Left lung (tissue), 14 donors: ENCODE measurements around the gene PARD6G. TPM values are rescaled to one million over a fixed set of nuclear protein-coding genes. Genes with fewer than 3 reads are reported as not detected.
"Not testable (repeated sequence)": the region's sequence is repeated elsewhere in the genome, so short reads cannot be mapped to it uniquely, and the experiment has no call there.

Source experiments
- ATAC-seq: fragments of 200-7000 bp; cut with Tn5 transposase; one replicate; pipeline ENCODE4 v1.9.1; 2020; ENCODE audit warnings: moderate library complexity
- DNase-seq, 4 donors: peaks; one replicate each; pipeline ENCODE4 v3.0.0-alpha.2; 2013 to 2020
- H3K27ac ChIP-seq, 2 donors: fragments of 200-600 bp; sonication (generic) in 1 of 2; one replicate each; pipeline versions ENCODE4 v1.5.0 to v1.8.0; 2020 to 2021
- H3K27me3 ChIP-seq, 2 donors: fragments of 200-600 bp; sonication (generic) in 1 of 2; one replicate each; pipeline versions ENCODE4 v1.5.0 to v1.8.0; 2020 to 2021
- H3K36me3 ChIP-seq, 2 donors: fragments of 200-600 bp; sonication (generic) in 1 of 2; one replicate each; pipeline versions ENCODE4 v1.5.0 to v1.8.0; 2020 to 2021
- H3K4me1 ChIP-seq, 2 donors: fragments of 200-600 bp; one replicate each; pipeline ENCODE4 v1.8.0; 2021
- H3K4me3 ChIP-seq, 2 donors: fragments of 200-600 bp; sonication (generic) in 1 of 2; one replicate each; pipeline versions ENCODE4 v1.5.0 to v1.8.0; 2020 to 2021; ENCODE audit warnings: mild to moderate bottlenecking in 1 of 2
- H3K9me3 ChIP-seq, 2 donors: fragments of 200-600 bp; sonication (generic) in 1 of 2; one replicate each; pipeline versions ENCODE4 v1.5.0 to v1.8.0; 2020 to 2021
- intact Hi-C, 2 donors: fragments of 100-400 bp; cut with DNase I; formaldehyde crosslinking; loops; one replicate each; pipeline versions ENCODE4 v1.11.2 to v1.14.2; 2022
- long read RNA-seq, 12 donors: library from polyadenylated mRNA in 2 of 12; unstranded in 2 of 12; transcript quantifications; one replicate each; pipeline ENCODE4 v2.0.0 and lab custom pipeline, GENCODE V29; 2019 to 2026
- polyA plus RNA-seq, 6 donors: library from polyadenylated mRNA; unstranded; fragments of 120-200 nt; gene quantifications; one replicate each; pipeline ENCODE4 v1.2.1, GENCODE V29; 2013; ENCODE audit not compliant: insufficient read length in 6 of 6
- total RNA-seq, 2 donors: library from RNA; stranded (reverse); fragmentation: NEBNext Ultra II Directional; extraction: Animal tissue kit (Norgen Biotek cat#: 25700); gene quantifications; one replicate each; pipeline ENCODE4 v1.2.1, GENCODE V29; 2021
- TF ChIP-seq, protein P1 (sequence below), 2 donors: fragments of 200-600 bp; sonication (generic) in 1 of 2; IDR thresholded peaks; one replicate each; pipeline versions ENCODE4 v1.5.0 to v1.8.0; 2021; ENCODE audit warnings: antibody characterized with exemption in 2 of 2
- donor health status: DM: no; HTN: yes; CAD: no.
- donor health status: DM: no; HTN: no; CAD: no.

Gene PARD6G, protein sequence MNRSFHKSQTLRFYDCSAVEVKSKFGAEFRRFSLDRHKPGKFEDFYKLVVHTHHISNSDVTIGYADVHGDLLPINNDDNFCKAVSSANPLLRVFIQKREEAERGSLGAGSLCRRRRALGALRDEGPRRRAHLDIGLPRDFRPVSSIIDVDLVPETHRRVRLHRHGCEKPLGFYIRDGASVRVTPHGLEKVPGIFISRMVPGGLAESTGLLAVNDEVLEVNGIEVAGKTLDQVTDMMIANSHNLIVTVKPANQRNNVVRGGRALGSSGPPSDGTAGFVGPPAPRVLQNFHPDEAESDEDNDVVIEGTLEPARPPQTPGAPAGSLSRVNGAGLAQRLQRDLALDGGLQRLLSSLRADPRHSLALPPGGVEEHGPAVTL
- total RNA-seq (1 to 10 TPM; 6.9 to 7.1 TPM), polyA plus RNA-seq (10 to 100 TPM; 18.9 to 25.2 (median 21.2) TPM)
- long read RNA-seq, donor 1, partial matches to known transcripts = 0 of 5 reads
- long read RNA-seq, donor 1, other reads (novel, unspliced or antisense) = 0 of 5 reads
- long read RNA-seq, donor 2, transcript PARD6G-201 (3 exons, 3,868 nt) = major isoform, 10 of 10 reads
- long read RNA-seq, donor 2, partial matches to known transcripts = 0 of 10 reads
- long read RNA-seq, donor 2, other reads (novel, unspliced or antisense) = 0 of 10 reads
- long read RNA-seq, donor 3, partial matches to known transcripts = 0 of 2 reads
- long read RNA-seq, donor 3, other reads (novel, unspliced or antisense) = 0 of 2 reads
- long read RNA-seq, donor 4, partial matches to known transcripts = 1 of 2 reads
- long read RNA-seq, donor 4, other reads (novel, unspliced or antisense) = 1 of 2 reads
- long read RNA-seq, donor 5, partial matches to known transcripts = 0 of 2 reads
- long read RNA-seq, donor 5, other reads (novel, unspliced or antisense) = 0 of 2 reads
- long read RNA-seq, donor 6, partial matches to known transcripts = 0 of 5 reads
- long read RNA-seq, donor 6, other reads (novel, unspliced or antisense) = 0 of 5 reads
- long read RNA-seq, donor 7 = 0 reads
- long read RNA-seq, donor 8, partial matches to known transcripts = 0 of 7 reads
- long read RNA-seq, donor 8, other reads (novel, unspliced or antisense) = 5 of 7 reads
- long read RNA-seq, donor 9 = 0 reads
- long read RNA-seq, donor 10 = 0 reads
- long read RNA-seq, donor 11 = 0 reads
- long read RNA-seq, donor 12, partial matches to known transcripts = 0 of 3 reads
- long read RNA-seq, donor 12, other reads (novel, unspliced or antisense) = 0 of 3 reads

DNA sequence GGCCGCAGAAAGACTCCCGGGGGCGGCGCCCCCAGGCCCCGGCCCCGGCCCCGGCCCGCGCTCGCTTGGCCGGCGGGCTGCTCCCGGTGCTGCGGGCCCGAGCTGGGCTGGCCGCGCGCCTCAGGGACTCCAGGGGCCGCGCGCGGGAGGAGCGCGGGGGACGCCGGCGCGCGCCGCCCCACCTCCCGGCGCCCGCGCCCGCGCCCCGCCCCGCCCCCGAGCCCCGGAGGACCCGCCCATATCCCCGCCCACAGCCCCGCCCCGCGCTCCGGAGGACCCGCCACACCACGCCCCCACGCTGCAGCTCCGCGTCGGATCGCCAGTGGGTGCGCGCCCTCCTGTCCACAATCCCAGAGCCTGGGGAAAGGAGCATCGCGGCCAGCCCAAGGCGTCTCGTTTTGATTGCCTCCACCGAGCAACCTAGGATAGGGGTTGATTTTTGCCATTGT lies at the start of gene PARD6G:
TSS of gene PARD6G (minus strand) at position 122 of the 449 bp plus-strand sequence. CDS start 166 bp downstream, outside the sequence.
- ATAC-seq (peak; percentile 93), DNase-seq (peak; percentile 68 to 91 (median 84))
- no peaks in the 10 kb centered on the region for H3K9me3 ChIP-seq
- intact Hi-C loops = no loop called here
- no peak within 1 kb of the TSS for H3K27ac ChIP-seq
- peaks cover 0 to 18% of the 10 kb centered on the region in 2 donors for H3K4me1 ChIP-seq
- peak within 1 kb of the TSS; percentile 66 to 74 for H3K4me3 ChIP-seq
- TF ChIP-seq, protein P1, sequence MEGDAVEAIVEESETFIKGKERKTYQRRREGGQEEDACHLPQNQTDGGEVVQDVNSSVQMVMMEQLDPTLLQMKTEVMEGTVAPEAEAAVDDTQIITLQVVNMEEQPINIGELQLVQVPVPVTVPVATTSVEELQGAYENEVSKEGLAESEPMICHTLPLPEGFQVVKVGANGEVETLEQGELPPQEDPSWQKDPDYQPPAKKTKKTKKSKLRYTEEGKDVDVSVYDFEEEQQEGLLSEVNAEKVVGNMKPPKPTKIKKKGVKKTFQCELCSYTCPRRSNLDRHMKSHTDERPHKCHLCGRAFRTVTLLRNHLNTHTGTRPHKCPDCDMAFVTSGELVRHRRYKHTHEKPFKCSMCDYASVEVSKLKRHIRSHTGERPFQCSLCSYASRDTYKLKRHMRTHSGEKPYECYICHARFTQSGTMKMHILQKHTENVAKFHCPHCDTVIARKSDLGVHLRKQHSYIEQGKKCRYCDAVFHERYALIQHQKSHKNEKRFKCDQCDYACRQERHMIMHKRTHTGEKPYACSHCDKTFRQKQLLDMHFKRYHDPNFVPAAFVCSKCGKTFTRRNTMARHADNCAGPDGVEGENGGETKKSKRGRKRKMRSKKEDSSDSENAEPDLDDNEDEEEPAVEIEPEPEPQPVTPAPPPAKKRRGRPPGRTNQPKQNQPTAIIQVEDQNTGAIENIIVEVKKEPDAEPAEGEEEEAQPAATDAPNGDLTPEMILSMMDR (IDR thresholded peaks at IDR 0.05) = no peak
- H3K36me3 ChIP-seq = no peaks in the 10 kb centered on the region
- peaks cover 4 to 44% of the 10 kb centered on the region in 2 donors for H3K27me3 ChIP-seq

DNA sequence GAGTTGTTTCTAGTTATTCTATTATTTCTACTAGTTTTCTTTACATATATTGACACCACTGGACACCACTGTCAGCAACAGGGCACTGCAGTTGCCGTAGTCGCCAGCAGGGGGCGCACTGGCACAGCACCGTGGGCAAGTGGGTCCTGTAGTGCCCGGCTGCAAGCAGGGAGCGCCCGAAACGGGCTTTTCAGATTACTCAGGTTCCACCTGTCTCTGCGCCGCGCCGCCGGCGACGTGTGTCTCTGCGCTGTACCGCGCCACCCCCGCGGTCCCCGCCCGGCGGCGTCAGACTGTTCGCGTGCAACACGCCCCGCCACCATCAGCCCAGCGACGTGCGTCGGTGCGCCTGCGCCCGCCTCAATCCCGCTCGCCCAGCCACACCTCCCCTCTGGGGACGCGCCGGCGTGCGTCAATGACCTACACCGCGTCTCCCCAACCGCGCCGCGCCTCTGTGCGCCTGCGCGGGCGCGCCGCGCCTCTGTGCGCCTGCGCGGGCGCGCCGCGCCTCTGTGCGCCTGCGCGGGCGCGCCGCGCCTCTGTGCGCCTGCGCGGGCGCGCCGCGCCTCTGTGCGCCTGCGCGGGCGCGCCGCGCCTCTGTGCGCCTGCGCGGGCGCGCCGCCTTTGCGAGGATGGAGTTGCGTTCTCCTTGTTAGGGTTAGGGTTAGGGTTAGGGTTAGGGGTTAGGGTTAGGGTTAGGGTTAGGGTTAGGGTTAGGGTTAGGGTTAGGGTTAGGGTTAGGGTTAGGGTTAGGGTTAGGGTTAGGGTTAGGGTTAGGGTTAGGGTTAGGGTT lies 15.1 kb upstream of the PARD6G start:
- H3K27ac ChIP-seq, H3K27me3 ChIP-seq, H3K9me3 ChIP-seq, H3K36me3 ChIP-seq, H3K4me3 ChIP-seq, H3K4me1 ChIP-seq, intact Hi-C loops: not testable (repeated sequence)
- TF ChIP-seq, protein P1 (IDR thresholded peaks at IDR 0.05) = peak; percentile 39 to 40
- peak; percentile 66 for ATAC-seq
- peak in 2 of 4 donors; percentile 20 to 82 for DNase-seq

DNA sequence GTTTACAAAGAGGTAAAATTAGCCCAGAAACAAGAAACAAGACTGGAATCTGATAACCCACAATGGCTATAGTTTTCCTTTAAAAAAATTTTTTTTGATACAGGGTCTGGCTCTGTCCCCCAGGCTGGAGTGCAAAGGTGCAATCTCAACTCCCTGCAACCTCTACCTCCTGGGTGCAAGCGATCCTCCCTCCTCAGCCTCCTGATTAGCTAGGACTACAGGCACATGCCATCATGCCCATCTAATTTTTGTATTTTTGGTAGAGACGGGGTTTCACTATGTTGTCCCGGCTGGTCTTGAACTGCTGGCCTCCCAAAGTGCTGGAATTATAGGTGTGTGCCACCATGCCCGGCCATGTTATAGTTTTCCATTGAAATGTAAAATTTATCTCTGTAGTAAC lies 12.3 kb upstream of the PARD6G start:
- ATAC-seq = no peak
- Histone ChIP-seq H3K4me3 (no peak overlapping the region), H3K4me1 (no peaks in the 10 kb centered on the region), H3K27me3 (no peaks in the 10 kb centered on the region), H3K27ac (no peak overlapping the region), H3K9me3 (peaks cover 0 to 3% of the 10 kb centered on the region in 2 donors), H3K36me3 (no peaks in the 10 kb centered on the region)
- no peak for DNase-seq
- TF ChIP-seq, protein P1 (IDR thresholded peaks at IDR 0.05) = no peak
- intact Hi-C loops = no loop called here

DNA sequence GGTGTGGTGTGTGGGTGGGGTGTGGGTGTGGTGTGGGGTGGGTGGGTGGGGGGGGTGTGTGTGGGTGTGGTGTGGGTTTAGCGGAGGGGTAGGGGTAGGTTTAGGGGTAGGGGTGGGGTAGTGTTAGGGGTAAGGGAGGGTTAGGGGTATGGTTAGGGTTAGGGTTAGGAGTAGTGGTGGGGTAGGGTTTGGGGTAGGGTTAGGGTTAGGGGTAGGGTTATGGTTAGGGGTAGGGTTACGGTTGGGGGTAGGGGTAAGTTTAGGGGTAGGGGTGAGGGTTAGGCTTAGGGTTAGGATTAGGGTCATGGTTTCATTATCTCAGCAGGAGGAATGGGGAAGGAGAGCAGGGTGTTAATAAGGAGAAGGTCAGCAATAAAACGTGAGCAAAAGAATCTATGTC lies 11.3 kb upstream of the PARD6G start:
- TF ChIP-seq, protein P1 (IDR thresholded peaks at IDR 0.05) = no peak
- DNase-seq = no peak
- Histone ChIP-seq H3K36me3 (no peaks in the 10 kb centered on the region), H3K4me1 (no peaks in the 10 kb centered on the region), H3K9me3 (peaks cover 0 to 3% of the 10 kb centered on the region in 2 donors), H3K27ac (no peak overlapping the region), H3K4me3 (no peak overlapping the region), H3K27me3 (no peaks in the 10 kb centered on the region)
- intact Hi-C loops = no loop called here
- ATAC-seq = peak; percentile 26
